NOMO-1 (cell line): ENCODE results near the gene FAM98C.
"Not testable (repeated sequence)": the region's sequence is repeated elsewhere in the genome, so short reads cannot be mapped to it uniquely, and the experiment has no call there.

Experiments used
- DNase-seq, 2 experiments: peaks; one replicate each; lab custom pipeline; 2025; ENCODE audit not compliant: unreplicated experiment in 2 of 2; lab: John Stamatoyannopoulos, UW

FAM98C gene

DNA sequence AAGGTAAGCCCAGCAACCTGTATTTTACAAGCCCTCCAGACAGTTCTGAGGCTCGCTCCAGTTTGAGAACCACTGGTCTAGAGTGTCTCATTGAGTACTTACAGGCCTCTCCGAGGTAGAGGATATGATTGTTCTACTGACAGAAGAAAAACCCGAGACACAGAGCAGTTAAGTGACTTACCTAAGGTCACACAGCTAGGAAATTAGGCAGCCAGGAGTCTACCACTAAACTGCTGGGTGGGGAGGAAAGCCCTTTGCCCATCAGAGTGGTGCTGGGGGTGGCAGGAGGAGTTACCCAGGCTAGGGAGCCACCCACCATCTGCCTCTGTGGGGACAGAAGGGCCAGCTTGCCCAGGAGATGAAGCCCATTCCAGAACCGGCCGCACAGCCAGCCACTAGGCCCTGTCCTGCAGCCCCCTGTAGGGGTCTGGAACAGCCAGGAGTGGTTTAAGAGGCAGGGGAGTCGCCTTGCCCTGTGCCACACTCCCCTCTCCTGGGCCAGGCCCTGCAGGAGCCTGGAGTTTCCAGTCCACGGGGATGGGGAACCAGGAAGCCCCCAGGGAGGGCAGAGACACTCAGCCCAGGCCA is 22.4 kb downstream of the FAM98C start:
- DNase-seq, result peak in 1 of 2 experiments; percentile 9

- DNase-seq, result peak; percentile 61 to 67
These were observed 23.0 kb downstream of the FAM98C start, which contains the start of gene RASGRP4 for GRCh38 chr19:38425810-38426466. TSS of gene RASGRP4 (minus strand) at chr19:38426219. CDS start at chr19:38426091, 128 bp downstream.

DNA sequence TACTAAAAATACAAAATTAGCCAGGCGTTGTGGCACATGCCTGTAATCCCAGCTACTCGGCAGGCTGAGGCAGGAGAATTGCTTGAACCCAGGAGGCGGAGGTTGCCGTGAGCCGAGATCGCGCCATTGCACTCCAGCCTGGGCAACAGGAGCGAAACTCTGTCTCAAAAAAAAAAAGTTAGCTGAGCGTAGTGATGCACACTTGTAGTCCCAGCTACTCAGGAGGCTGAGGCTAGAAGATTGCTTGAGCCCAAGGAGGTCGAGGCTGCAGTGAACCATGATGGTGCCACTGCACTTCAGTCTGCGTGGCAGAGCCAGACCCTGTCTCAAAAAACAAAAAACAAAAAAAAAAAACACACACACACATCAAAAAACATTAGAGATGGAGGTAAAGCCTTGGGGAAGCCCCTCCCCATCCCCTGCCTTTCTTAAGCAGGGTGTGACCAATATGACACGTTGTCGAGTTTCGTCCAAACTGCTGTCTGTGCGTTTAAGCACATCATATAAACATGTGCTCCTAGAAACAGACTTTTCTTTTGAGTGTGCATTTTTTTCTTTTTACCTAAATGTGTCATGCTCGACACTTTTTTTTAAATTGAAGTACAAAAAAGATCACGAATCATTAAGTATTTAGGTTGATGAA is 24.3 kb downstream of the FAM98C start:
- not testable (repeated sequence) for DNase-seq

GRCh38 chr19:38429055-38429810 is 26.3 kb downstream of the FAM98C start:
- DNase-seq, result no peak

DNA sequence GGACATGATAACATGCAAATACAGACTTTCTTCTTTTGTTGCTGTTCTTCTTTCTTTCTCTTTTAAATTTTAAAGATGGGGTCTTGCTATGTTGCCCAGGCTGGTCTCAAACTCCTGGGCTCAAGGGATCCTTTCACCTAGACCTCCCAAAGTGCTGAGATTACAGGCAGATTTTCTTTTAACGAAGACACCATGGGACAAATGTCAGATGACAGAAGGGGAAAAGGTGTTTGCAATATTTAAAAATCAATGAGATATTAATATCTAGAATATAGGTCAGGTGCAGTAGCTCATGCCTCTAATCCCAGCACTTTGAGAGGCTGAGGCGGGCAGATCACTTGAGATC is 26.9 kb downstream of the FAM98C start:
- no peak for DNase-seq

GRCh38 chr19:38430931-38431330 is 28.0 kb downstream of the FAM98C start:
- DNase-seq, result no peak

- peak in 1 of 2 experiments; percentile 21 for DNase-seq
These were observed 30.4 kb downstream of the FAM98C start, which contains the start of gene RYR1 for GRCh38 chr19:38433268-38433733. TSS of gene RYR1 (plus strand) at chr19:38433691. CDS start at chr19:38433830, 139 bp downstream.

DNA sequence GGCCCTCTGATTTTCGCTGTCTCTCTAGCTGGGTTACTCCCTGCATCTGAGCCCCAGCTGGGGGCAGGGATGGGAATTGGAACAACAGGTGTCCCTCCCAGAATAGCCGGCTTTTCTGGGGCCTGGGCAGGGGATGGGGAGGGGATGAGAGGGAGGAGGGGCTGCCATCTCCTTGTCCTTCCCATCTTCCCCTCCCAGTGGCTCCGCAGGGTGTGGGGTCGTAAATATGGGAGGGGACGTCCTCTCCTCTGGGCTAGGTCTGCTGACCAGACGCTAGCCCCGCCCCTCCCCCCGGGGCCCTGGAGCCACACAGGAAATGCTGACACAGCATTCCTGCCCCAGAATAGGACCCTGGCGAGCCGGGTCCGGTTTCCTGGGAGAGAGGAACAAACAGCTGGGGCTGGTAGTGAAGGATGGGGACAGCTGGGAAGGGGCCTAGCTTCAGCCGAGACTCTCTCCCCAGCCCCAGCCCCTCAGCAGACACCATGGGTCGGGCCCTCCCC is 31.7 kb downstream of the FAM98C start:
- DNase-seq, result no peak

GRCh38 chr19:38437295-38437694 is 34.4 kb downstream of the FAM98C start:
- DNase-seq, result no peak

DNA sequence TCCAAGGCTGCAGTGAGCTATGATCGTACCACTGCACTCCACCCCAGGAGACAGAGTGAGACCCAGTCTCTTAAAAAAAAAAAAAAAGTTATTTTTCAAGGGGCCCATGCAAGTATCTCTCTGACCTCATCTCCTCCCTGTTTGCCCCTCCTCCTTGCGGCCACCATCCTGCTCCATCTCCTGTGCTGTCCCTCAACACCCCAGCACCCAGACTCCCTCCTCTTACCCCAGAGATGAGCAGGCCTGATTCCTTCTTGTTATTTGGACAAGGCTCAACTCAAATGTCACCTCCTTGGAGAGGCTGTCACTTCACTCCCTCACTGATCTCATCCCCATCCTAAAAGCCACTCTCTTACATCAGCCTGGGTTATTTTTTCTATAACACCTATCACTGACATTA is 35.0 kb downstream of the FAM98C start:
- no peak for DNase-seq

DNA sequence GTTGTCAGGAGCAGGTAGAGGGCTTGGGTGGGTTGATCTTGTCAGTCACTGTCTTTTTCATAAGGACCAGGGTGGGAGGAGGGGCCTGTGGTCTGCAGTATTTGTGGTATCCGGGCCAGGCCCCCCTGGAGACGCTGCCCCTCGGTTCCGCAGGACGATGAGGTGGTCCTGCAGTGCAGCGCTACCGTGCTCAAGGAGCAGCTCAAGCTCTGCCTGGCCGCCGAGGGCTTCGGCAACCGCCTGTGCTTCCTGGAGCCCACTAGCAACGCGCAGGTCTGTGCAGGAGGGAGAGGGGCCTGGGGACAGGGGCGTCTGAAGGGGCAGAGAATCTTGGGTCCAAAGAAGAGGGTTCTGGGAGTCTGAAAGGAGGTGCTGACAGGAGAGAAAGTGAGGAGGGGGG is 37.7 kb downstream of the FAM98C start:
- DNase-seq, result no peak

DNA sequence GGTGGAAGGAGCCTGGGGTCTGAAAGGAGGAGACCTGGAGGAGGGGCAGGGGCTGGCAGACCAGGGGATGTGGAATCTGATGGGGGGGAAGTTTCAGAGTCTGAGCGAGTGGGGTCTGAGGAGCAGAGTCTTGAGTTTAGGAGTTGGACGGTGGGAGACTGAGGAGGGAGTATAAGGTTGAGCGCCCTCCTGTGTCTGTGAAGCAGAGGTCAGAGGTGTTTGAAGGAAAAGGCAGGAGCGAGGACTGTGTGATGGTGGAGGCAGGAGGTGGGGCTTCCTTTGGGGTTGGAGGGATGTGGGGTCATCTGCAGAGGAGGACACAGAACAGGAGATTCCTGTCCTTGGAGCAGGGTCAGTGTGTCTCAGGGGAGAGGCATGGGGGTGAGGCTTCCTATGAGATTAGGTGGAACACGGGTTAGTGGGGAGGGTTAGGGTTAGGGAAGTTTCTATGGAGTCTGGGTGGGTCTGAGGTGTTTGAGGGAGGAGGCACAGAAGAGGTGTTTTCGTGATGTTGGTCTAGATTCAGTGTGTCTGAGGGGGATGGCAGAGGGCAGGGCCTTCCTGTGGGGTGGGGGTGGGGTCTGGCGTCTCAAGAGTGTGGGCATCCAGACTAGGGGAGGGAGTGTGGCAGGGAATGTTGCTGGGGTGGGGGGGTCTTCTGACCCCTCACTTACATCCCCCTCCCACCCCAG is 38.9 kb downstream of the FAM98C start:
- DNase-seq, result peak in 1 of 2 experiments; percentile 16

- no peak for DNase-seq
These were observed 39.8 kb downstream of the FAM98C start for GRCh38 chr19:38442736-38443135.

DNA sequence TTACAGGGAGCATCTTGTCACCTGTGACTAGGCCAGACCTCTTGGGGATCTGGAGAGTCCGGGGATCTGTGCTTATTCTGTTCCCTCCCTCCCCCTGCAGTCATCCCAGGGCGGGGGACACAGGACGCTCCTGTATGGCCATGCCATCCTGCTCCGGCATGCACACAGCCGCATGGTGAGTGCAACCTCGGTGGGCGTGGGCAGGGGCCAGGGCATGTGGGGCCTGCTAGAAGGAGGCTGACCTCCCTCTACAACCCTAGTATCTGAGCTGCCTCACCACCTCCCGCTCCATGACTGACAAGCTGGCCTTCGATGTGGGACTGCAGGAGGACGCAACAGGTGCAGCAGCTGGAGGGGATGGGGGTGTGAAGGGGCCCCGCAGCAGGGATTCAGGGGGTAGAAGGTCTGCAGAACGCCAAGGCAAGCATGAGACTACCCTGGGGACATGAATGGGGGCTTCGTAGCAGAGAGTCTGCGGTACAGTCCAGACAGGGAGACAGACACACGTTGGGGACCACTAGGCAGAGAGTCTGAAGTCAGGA is 40.6 kb downstream of the FAM98C start:
- DNase-seq, result no peak

- DNase-seq, result no peak
These were observed 41.1 kb downstream of the FAM98C start for GRCh38 chr19:38444026-38444425.

DNA sequence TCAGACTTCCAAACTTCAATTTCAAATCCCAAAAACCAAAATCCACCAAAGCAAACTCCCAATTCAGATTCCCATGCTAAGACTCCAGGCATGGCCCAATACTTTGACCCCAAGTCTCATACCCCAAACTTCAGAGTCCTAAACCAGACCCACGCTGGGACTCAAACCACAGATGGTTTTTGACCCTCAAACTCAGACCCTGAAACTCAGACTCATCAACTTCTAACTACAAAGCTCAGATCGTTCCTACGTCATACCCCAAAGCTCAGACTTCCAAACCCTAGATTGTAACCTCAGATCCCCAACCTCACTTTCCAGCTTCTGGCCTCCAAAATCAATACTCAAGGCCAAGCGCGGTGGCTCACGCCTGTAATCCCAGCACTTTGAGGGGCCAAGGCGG is 42.5 kb downstream of the FAM98C start:
- DNase-seq, result no peak

- DNase-seq, result no peak
These were observed 45.3 kb downstream of the FAM98C start for GRCh38 chr19:38448225-38448624.

- DNase-seq, result no peak
These were observed 46.6 kb downstream of the FAM98C start for GRCh38 chr19:38449518-38449917.

- DNase-seq, result no peak
These were observed 48.1 kb downstream of the FAM98C start for GRCh38 chr19:38451036-38451435.

- DNase-seq, result no peak
These were observed 48.7 kb downstream of the FAM98C start for GRCh38 chr19:38451629-38452028.
